Measurements from ENCODE around the gene DYRK1B. TPM values are rescaled to one million over a fixed set of nuclear protein-coding genes. Genes with fewer than 3 reads are reported as not detected.

The DYRK1B gene
- total RNA-seq, 2 experiments from 2014 or later = 6.1 to 6.6 TPM

DNA sequence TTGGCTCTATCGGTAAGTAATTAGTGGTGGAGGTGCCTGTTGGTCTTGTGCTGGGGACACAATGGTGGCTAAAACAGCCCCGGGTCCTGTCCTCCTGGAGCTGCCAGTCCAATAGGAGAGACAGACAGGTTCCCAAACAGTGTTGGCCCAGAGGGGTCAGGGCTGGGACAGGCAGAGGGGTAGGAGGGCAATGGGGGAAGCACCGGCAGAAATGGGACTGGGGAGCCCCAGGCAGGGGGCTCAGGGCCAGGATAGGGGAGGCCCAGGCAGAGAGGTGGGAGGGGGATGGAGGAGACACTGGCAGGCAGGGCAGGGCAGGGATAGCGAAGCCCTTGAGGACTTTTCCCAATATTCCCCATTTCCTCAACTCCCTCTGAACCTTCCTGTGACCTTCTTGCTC lies 14.4 kb upstream of the DYRK1B start:
- CTCF ChIA-PET = no interaction called here

DNA sequence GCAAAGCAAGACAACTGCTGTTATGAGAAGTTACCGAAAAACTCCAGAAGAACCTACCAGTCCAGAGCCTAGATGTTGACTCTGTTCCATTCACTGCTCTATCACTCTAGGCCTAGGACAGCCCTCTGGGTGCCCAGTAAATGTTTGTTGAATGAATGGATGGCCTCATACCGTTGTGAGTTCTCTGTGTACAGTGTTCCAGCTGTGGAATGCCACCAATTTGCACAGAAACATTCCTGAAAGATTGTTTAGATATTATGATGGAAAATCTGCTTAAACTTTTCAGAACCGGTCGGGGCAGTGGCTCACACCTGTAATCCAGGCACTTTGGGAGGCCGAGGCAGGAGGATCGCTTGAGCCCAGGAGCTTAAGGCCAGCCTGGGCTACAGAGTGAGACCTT lies 13.6 kb upstream of the DYRK1B start:
- no peaks in the 10 kb centered on the region for H3K9me3 Mint-ChIP-seq
- DNase-seq = no peak
- peaks cover 28% of the 10 kb centered on the region for H3K4me1 Mint-ChIP-seq (ENCODE audit: low read depth)
- intact Hi-C loops (cut with micrococcal nuclease) = loop anchor here (10.0 kb wide), 2 partner anchors 303 to 403 kb away; partner anchors contain the start of genes EID2 and SUPT5H
- CTCF ChIA-PET = interaction anchor here (1.0 to 5.9 kb wide), 4 partner anchors 18 to 123 kb away, joined by 3 to 31 read pairs (median 6); partner anchors contain the start of gene PSMC4
- no peak overlapping the region for H3K4me3 Mint-ChIP-seq
- H3K27ac Mint-ChIP-seq = no peak overlapping the region
- peaks cover 20% of the 10 kb centered on the region for H3K36me3 Mint-ChIP-seq (ENCODE audit: low read depth)
- no peaks in the 10 kb centered on the region for H3K27me3 Mint-ChIP-seq (ENCODE audit: low read depth)

More for the DNA sequence above, 14.4 kb upstream of the DYRK1B start:
- H3K27ac Mint-ChIP-seq = no peak overlapping the region
- peaks cover 14% of the 10 kb centered on the region for H3K36me3 Mint-ChIP-seq (ENCODE audit: low read depth)
- H3K27me3 Mint-ChIP-seq (ENCODE audit: low read depth) = no peaks in the 10 kb centered on the region
- intact Hi-C loops (cut with micrococcal nuclease) = loop anchor here (10.0 kb wide), 2 partner anchors 304 to 404 kb away; partner anchors contain the start of genes EID2 and SUPT5H
- no peaks in the 10 kb centered on the region for H3K9me3 Mint-ChIP-seq
- H3K4me1 Mint-ChIP-seq (ENCODE audit: low read depth) = peaks cover 20% of the 10 kb centered on the region
- no peak overlapping the region for H3K4me3 Mint-ChIP-seq
- DNase-seq = no peak

DNA sequence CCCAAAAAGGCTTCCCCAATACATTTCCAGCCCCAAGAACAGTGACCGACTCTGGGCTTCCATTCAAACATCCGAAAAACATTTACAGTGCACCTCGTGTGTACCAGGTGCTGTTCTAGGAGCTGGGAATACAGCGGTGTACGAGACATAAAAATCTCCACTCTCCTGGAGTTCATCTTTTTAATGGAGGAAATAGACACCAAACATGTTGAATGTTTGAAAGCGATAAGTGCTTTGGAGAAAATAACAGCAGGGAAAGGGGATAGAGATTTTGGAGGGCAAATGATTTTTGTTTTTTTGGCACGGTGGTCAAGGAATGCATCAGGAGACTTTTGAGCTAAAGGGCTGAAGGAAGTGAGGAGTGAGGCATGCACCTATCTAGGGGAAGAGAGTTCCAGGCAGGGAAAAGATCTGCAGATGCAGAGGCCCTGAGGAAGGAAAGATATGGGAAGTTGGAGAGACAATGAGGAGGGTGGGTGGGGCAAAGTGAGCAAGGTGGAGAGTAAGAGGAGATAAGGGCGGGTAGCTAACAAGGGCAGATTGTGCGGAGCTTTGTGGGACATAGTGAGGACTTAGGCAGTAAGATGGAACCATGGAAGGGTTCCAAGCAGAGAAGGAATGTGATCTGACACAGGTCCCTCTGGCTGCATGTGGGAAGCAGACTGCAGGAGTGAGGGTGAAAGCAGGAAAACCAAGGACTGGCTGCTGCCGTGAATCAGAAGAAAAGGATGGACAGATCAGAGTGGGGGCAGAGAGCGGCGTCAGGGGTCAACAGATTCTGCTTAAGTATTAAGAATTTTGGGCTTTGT lies 12.9 kb upstream of the DYRK1B start:
- Mint-ChIP-seq H3K27me3 (ENCODE audit: low read depth) (no peaks in the 10 kb centered on the region), H3K4me3 (peak overlapping the region; percentile 91), H3K9me3 (no peaks in the 10 kb centered on the region), H3K36me3 (ENCODE audit: low read depth) (peaks cover 23% of the 10 kb centered on the region), H3K27ac (peak overlapping the region; percentile 88), H3K4me1 (ENCODE audit: low read depth) (peaks cover 32% of the 10 kb centered on the region)
- CTCF ChIA-PET = interaction anchor here (1.0 to 5.9 kb wide), 6 partner anchors 13 to 295 kb away, joined by 3 to 31 read pairs (median 11); partner anchors contain the start of genes DYRK1B and PSMC4
- no peak for DNase-seq
- intact Hi-C loops (cut with micrococcal nuclease) = loop anchor here (1.0 to 10.0 kb wide), 4 partner anchors 11 to 402 kb away; partner anchors contain the start of genes DYRK1B, EID2 and SUPT5H

DNA sequence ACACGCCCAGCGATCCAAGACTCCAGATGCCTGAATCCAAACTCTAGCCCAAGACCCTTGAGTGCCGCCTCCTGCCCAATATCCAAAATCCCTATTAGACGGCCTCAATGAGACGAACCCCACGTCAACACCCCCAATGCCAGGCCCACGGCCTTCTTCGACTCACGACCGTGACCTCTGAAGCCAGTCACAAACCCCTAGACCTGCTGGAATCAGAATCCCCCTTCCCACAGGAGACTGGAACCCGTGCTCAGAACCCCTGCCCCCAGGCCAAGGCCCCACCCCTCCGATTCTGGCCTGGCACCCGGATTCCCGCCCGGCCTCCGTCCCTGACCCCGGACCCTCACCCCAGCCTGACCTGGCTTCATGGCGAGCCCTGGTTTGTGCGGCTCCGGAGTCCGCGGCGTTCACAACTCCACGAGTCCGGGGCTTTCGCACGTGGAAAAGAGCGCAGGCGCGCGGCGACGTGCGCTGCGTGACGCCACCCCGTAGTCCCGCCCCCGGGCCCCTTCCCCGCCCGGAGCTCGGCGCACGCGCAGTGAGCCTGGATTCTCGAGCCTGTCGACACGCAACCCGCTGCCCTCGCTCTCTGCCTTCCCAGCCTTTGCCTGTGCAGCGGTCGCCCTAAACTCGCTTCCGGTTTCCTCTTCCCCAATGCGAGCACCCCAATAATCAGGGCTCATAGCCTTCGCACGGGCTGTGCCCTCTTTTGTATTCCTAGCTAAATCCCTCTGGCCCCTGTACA lies 12.1 kb upstream of the DYRK1B start, which contains the start of gene FBL:
FBL (minus strand) TSS at position 447 of the 745 bp plus-strand sequence; CDS start at position 368, 79 bp downstream.
- Mint-ChIP-seq H3K27me3 (ENCODE audit: low read depth) (no peaks in the 10 kb centered on the region), H3K27ac (peak within 1 kb of the TSS; percentile 88), H3K9me3 (no peaks in the 10 kb centered on the region), H3K36me3 (ENCODE audit: low read depth) (peaks cover 26% of the 10 kb centered on the region), H3K4me1 (ENCODE audit: low read depth) (peaks cover 39% of the 10 kb centered on the region), H3K4me3 (peak within 1 kb of the TSS; percentile 91)
- peak; percentile 98 for DNase-seq
- intact Hi-C loops (cut with micrococcal nuclease) = loop anchor here (1.0 to 10.0 kb wide), 4 partner anchors 12 to 401 kb away; partner anchors contain the start of genes DYRK1B, EID2 and SUPT5H
- CTCF ChIA-PET = interaction anchor here (0.6 to 5.9 kb wide), 9 partner anchors 13 to 1690 kb away, joined by 3 to 31 read pairs (median 9); partner anchors contain the start of genes DYRK1B and PSMC4

DNA sequence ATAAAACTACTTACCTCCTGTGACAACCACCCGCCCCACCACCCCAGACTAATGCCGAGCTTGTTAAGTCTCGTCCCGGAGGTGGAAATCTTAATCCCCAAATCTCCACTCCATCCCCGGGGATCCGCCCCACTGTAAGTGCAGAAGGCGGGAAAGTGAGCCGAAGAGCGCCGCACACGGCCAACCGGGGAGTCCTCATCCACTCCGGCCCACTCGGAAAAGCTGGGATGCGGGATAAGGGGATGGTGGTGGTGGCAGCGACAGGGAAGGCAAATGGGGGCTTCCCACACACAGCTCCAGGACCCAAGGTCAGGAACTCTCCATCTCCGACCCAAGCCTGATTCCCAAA lies 11.6 kb upstream of the DYRK1B start:
- Mint-ChIP-seq H3K4me1 (ENCODE audit: low read depth) (peaks cover 40% of the 10 kb centered on the region), H3K27ac (peak overlapping the region; percentile 88), H3K36me3 (ENCODE audit: low read depth) (peaks cover 26% of the 10 kb centered on the region), H3K4me3 (peak overlapping the region; percentile 91), H3K9me3 (no peaks in the 10 kb centered on the region), H3K27me3 (ENCODE audit: low read depth) (no peaks in the 10 kb centered on the region)
- CTCF ChIA-PET = interaction anchor here (0.6 to 5.9 kb wide), 13 partner anchors 12 to 1690 kb away, joined by 3 to 31 read pairs (median 4); partner anchors contain the start of genes DYRK1B and PSMC4
- DNase-seq = no peak
- intact Hi-C loops (cut with micrococcal nuclease) = loop anchor here (10.0 kb wide), 2 partner anchors 301 to 401 kb away; partner anchors contain the start of genes EID2 and SUPT5H

DNA sequence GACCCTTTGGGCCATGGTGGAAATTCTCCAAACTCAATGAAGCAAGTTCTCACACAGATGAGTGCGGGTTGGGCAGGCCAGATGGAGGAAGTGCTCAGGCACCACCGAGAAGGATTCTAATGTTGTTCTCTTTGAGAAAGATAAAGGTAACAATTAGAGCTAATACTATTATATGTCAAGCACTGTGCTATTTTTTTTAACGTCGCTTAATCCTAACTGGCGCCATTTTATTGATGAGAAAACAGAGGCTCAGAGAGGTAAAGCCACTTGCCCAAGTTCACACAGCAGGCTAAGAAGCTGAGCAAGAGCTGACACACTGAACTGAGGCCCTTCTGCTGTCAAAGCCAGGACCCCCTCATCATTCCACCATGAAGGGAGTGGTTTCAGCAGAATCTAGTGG lies 11.2 kb upstream of the DYRK1B start:
- H3K9me3 Mint-ChIP-seq = no peaks in the 10 kb centered on the region
- peaks cover 40% of the 10 kb centered on the region for H3K4me1 Mint-ChIP-seq (ENCODE audit: low read depth)
- peaks cover 28% of the 10 kb centered on the region for H3K36me3 Mint-ChIP-seq (ENCODE audit: low read depth)
- CTCF ChIA-PET = interaction anchor here (0.6 to 5.9 kb wide), 13 partner anchors 12 to 1689 kb away, joined by 3 to 31 read pairs (median 4); partner anchors contain the start of genes DYRK1B and PSMC4
- intact Hi-C loops (cut with micrococcal nuclease) = loop anchor here (10.0 kb wide), 2 partner anchors 300 to 400 kb away; partner anchors contain the start of genes EID2 and SUPT5H
- DNase-seq = peak; percentile 18
- H3K27me3 Mint-ChIP-seq (ENCODE audit: low read depth) = no peaks in the 10 kb centered on the region
- peak overlapping the region; percentile 88 for H3K27ac Mint-ChIP-seq
- peak overlapping the region; percentile 91 for H3K4me3 Mint-ChIP-seq

DNA sequence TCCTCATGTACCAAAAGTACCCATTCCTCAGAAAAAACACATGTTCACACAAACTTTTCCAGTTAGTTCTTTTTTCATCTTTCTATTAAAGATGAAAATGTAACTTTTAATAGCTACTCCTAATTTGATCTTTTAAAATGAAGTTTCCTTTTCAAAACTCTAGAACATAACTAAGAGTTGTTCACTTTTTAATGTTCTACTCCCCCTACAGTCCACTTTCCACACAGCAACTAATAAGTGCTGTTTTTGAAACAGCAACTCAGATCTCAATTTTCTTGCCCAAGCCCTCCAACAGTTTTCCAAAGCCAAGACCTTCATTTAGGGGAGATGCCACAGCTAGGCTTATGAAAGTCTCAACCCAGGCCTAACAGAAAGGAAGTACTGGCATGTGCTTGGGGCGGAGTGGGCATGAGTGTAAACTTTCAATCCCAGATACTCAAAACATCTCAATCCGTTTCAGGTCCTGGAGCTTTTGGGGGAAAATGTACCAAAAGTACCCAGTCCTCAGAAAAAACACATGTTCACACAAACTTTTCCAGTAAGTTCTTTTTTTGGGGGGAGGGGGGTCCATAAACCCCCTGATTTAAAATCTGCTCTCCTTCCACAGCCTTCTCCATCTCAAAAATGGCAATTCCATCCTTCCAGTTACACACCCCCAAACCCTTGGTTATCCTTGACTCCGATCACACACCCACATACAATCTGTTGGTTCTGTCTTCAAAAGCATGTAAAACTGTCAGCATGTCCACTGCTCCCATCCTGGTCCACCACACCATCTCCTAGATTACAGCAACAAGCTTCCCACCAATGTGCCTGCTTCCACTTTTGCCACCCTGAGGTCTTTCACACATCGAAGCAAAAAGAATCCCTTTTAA lies 10.2 kb upstream of the DYRK1B start:
- intact Hi-C loops (cut with micrococcal nuclease) = loop anchor here (1.0 to 10.0 kb wide), 4 partner anchors 51 to 399 kb away; partner anchors contain the start of genes EID2 and SUPT5H
- peak overlapping the region; percentile 88 for H3K27ac Mint-ChIP-seq
- H3K36me3 Mint-ChIP-seq (ENCODE audit: low read depth) = peaks cover 35% of the 10 kb centered on the region
- peaks cover 44% of the 10 kb centered on the region for H3K4me1 Mint-ChIP-seq (ENCODE audit: low read depth)
- H3K27me3 Mint-ChIP-seq (ENCODE audit: low read depth) = no peaks in the 10 kb centered on the region
- peak; percentile 35 for DNase-seq
- peak overlapping the region; percentile 91 for H3K4me3 Mint-ChIP-seq
- CTCF ChIA-PET = interaction anchor here (0.6 to 5.9 kb wide), 14 partner anchors 11 to 293 kb away, joined by 3 to 31 read pairs (median 4); partner anchors contain the start of genes DYRK1B and PSMC4
- no peaks in the 10 kb centered on the region for H3K9me3 Mint-ChIP-seq

DNA sequence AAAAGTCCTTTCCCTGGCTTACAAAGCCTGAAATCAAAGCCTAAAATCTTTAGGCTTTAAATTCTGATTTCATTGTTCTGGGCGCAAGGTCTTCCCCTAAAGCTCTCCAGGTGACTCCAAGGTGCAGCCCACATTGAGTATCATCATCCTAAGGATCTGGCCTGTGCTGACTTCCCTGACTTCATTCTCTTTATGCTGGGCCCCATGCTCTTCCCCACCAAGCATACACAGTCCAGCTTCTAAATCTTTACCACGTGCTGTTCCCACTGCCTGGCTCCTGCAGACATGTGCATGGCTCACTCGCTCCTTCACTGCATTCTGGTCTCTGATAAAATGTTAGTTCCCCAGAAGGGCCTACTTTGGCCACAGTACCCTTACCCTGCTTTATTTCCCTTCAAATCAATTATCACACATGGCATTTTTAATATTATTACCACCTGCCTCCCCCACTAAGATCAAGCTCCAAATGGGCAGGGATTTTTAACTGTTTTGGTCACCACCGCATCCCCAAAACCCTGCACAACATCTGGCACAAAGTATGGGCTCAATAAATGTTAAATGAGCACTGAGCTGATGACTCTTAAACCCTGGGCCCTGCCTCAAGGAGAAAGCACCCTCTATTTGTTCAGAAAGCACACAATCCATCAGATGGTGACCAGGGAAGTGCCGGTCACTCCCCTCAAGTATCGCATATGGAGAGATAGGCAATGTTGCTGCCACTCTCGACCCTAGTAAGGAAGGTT lies 8.9 kb upstream of the DYRK1B start:
- Mint-ChIP-seq H3K4me1 (ENCODE audit: low read depth) (peaks cover 44% of the 10 kb centered on the region), H3K27ac (peak overlapping the region; percentile 48)

DNA sequence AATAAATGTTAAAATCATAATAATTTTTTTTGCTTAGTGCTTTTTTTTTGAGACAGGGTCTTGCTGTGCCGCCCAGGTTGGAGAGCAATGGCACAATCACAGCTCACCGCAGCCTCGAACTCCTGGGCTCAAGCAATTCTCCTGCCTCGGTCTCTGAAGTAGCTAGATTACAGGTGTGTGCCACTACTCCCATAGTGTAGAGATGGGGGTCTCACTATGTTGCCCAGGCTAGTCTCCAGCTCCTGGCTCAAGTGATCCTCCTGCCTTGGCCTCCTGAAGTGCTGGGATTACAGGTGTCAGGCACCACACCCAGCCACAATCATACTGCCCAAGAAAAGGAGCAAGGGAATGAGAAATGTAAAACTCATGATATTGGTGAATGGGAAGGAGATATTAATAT lies 7.1 kb upstream of the DYRK1B start:
- H3K4me1 Mint-ChIP-seq (ENCODE audit: low read depth) = peaks cover 38% of the 10 kb centered on the region
- no peak overlapping the region for H3K27ac Mint-ChIP-seq
- peaks cover 54% of the 10 kb centered on the region for H3K36me3 Mint-ChIP-seq (ENCODE audit: low read depth)
- CTCF ChIA-PET = no interaction called here
- intact Hi-C loops (cut with micrococcal nuclease) = loop anchor here (10.0 kb wide), 2 partner anchors 296 to 396 kb away; partner anchors contain the start of genes EID2 and SUPT5H
- H3K4me3 Mint-ChIP-seq = no peak overlapping the region
- no peak for DNase-seq
- no peaks in the 10 kb centered on the region for H3K9me3 Mint-ChIP-seq
- H3K27me3 Mint-ChIP-seq (ENCODE audit: low read depth) = no peaks in the 10 kb centered on the region

More for the DNA sequence above, 8.9 kb upstream of the DYRK1B start:
- Mint-ChIP-seq H3K27me3 (ENCODE audit: low read depth) (no peaks in the 10 kb centered on the region), H3K36me3 (ENCODE audit: low read depth) (peaks cover 44% of the 10 kb centered on the region), H3K9me3 (no peaks in the 10 kb centered on the region), H3K4me3 (no peak overlapping the region)
- no peak for DNase-seq
- intact Hi-C loops (cut with micrococcal nuclease) = loop anchor here (10.0 kb wide), 2 partner anchors 298 to 398 kb away; partner anchors contain the start of genes EID2 and SUPT5H
- CTCF ChIA-PET = interaction anchor here (0.6 to 5.9 kb wide), 9 partner anchors 9 to 169 kb away, joined by 3 to 31 read pairs (median 7); partner anchors contain the start of genes DYRK1B and PSMC4

DNA sequence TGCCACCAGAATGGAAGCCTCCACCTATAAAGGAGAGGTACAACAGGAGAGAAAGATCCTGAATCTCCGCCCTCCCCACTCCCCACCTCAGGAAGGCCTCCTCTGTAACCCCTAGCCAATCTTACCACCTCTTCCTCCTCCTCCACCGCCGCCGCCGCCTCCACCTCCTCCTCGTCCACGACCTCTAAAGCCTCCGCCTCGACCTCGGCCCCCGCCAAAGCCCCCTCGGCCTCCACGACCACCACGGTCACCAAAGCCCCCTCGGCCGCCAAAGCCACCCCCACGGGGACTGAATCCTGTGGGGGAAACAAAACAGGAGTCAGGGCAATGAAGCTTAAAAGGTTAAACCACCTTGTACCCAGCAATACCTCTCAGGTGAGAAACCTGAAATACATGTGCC lies 6.5 kb upstream of the DYRK1B start:
- CTCF ChIA-PET = no interaction called here
- peaks cover 38% of the 10 kb centered on the region for H3K4me1 Mint-ChIP-seq (ENCODE audit: low read depth)
- no peaks in the 10 kb centered on the region for H3K9me3 Mint-ChIP-seq
- H3K27me3 Mint-ChIP-seq (ENCODE audit: low read depth) = no peaks in the 10 kb centered on the region
- H3K36me3 Mint-ChIP-seq (ENCODE audit: low read depth) = peaks cover 52% of the 10 kb centered on the region
- no peak overlapping the region for H3K4me3 Mint-ChIP-seq
- intact Hi-C loops (cut with micrococcal nuclease) = loop anchor here (10.0 kb wide), 2 partner anchors 296 to 396 kb away; partner anchors contain the start of genes EID2 and SUPT5H
- no peak for DNase-seq
- H3K27ac Mint-ChIP-seq = peak overlapping the region; percentile 37
